DND-41 (cell line): ENCODE data around the gene TPP2.

Source experiments
- EZH2 ChIP-seq: IDR thresholded peaks from 3 replicates; pipeline ENCODE4 v1.6.1; 2012; ENCODE audit warnings: borderline replicate concordance, low read depth, mild to moderate bottlenecking, moderate library complexity, low read length, inconsistent platforms; ENCODE audit not compliant: severe bottlenecking
- TF ChIP-seq, protein P1 (sequence below): IDR thresholded peaks from 2 replicates; pipeline ENCODE4 v1.5.1; 2012; ENCODE audit warnings: borderline replicate concordance, low read length, moderate library complexity, mild to moderate bottlenecking; ENCODE audit not compliant: poor library complexity, severe bottlenecking; ENCODE audit errors: extremely low read depth

DNA sequence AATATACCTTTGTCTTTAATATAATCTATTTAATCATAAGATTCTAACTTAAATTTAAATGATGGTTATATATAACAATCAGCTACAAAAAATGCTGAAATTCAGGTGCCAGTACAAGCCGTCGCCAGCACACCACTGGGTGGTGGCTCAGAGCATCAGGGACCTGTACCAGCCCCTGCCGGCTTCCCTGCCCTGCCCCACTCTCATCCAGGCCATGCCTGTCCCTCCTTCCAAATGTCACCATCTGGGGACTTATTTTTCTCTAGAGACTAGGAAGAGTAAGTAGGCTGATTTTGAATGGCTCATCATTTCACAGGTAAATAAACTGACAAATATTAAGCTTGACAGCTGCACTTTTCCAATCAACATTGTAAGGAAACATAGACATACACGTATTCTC, 96.5 kb downstream of the TPP2 start:
- TF ChIP-seq, protein P1, sequence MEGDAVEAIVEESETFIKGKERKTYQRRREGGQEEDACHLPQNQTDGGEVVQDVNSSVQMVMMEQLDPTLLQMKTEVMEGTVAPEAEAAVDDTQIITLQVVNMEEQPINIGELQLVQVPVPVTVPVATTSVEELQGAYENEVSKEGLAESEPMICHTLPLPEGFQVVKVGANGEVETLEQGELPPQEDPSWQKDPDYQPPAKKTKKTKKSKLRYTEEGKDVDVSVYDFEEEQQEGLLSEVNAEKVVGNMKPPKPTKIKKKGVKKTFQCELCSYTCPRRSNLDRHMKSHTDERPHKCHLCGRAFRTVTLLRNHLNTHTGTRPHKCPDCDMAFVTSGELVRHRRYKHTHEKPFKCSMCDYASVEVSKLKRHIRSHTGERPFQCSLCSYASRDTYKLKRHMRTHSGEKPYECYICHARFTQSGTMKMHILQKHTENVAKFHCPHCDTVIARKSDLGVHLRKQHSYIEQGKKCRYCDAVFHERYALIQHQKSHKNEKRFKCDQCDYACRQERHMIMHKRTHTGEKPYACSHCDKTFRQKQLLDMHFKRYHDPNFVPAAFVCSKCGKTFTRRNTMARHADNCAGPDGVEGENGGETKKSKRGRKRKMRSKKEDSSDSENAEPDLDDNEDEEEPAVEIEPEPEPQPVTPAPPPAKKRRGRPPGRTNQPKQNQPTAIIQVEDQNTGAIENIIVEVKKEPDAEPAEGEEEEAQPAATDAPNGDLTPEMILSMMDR: no peak
- no peak for TF ChIP-seq EZH2
